Hepatocyte (in vitro differentiated cells): Measurements from ENCODE around the gene LCN15. TPM values are rescaled to one million over a fixed set of nuclear protein-coding genes. Genes with fewer than 3 reads are reported as not detected.

ENCODE experiments used
- DNase-seq: peaks from one replicate; pipeline ENCODE4 v3.0.0-alpha.2; 2016; ENCODE audit warnings: low spot score
- H2AFZ ChIP-seq: fragments of 200-600 bp; sonication (generic); 2 replicates; pipeline ENCODE4 v1.6.0; 2016; ENCODE audit warnings: antibody characterized with exemption, mild to moderate bottlenecking
- H3K27ac ChIP-seq: fragments of 200-600 bp; sonication (generic); 2 replicates; pipeline ENCODE4 v1.5.1; 2016; ENCODE audit warnings: mild to moderate bottlenecking
- H3K27me3 ChIP-seq: fragments of 200-600 bp; sonication (generic); 2 replicates; pipeline ENCODE4 v1.6.1; 2016
- H3K36me3 ChIP-seq: fragments of 200-600 bp; sonication (generic); replicated peaks from 2 replicates; pipeline ENCODE4 v1.5.1; 2016; ENCODE audit warnings: low read depth; ENCODE audit not compliant: insufficient read depth
- H3K4me1 ChIP-seq: fragments of 200-600 bp; sonication (generic); 2 replicates; pipeline ENCODE4 v1.5.1; 2016; ENCODE audit warnings: mild to moderate bottlenecking, moderate library complexity; ENCODE audit not compliant: insufficient read depth
- H3K4me2 ChIP-seq: fragments of 200-600 bp; sonication (generic); 2 replicates; pipeline ENCODE4 v1.6.0; 2016
- H3K4me3 ChIP-seq: fragments of 200-600 bp; sonication (generic); 2 replicates; pipeline ENCODE4 v1.5.1; 2016; ENCODE audit warnings: mild to moderate bottlenecking
- H3K79me2 ChIP-seq: fragments of 200-600 bp; sonication (generic); 2 replicates; pipeline ENCODE4 v1.6.0; 2017; ENCODE audit warnings: mild to moderate bottlenecking
- H3K9me2 ChIP-seq: fragments of 200-600 bp; sonication (generic); replicated peaks from 2 replicates; pipeline ENCODE4 v1.6.0; 2017; ENCODE audit warnings: mild to moderate bottlenecking; ENCODE audit not compliant: insufficient read depth
- H3K9me3 ChIP-seq: fragments of 200-600 bp; sonication (generic); 2 replicates; pipeline ENCODE4 v1.5.1; 2016; ENCODE audit warnings: low read depth, mild to moderate bottlenecking
- H4K20me1 ChIP-seq: fragments of 200-600 bp; sonication (generic); 2 replicates; pipeline ENCODE4 v1.6.0; 2016; ENCODE audit warnings: mild to moderate bottlenecking; ENCODE audit not compliant: insufficient read depth, poor library complexity, severe bottlenecking
- CTCF ChIP-seq: fragments of 200-600 bp; sonication (generic); IDR thresholded peaks from 2 replicates; pipeline ENCODE4 v1.5.1; 2016; ENCODE audit warnings: antibody characterized with exemption, mild to moderate bottlenecking; ENCODE audit not compliant: poor library complexity
- EZH2 ChIP-seq: fragments of 200-600 bp; sonication (generic); IDR thresholded peaks from 2 replicates; pipeline ENCODE4 v1.6.1; 2016; ENCODE audit warnings: antibody characterized with exemption, mild to moderate bottlenecking, borderline replicate concordance
- EZH2phosphoT487 ChIP-seq: fragments of 200-600 bp; sonication (generic); IDR thresholded peaks from one replicate; pipeline ENCODE4 v1.6.1; 2018; ENCODE audit warnings: antibody characterized with exemption, mild to moderate bottlenecking, low read depth, moderate library complexity; ENCODE audit not compliant: unreplicated experiment, severe bottlenecking
- WGBS: methylation state at CpG from one replicate; pipeline ENCODE4 v1.1.6; 2016; ENCODE audit warnings: low lambda C conversion rate; ENCODE audit errors: missing lambda C conversion rate; 5-methylcytosine and 5-hydroxymethylcytosine counted together
- polyA plus RNA-seq: library from polyadenylated mRNA; unstranded; fragments of >200 nt; fragmentation: Nextera tagmentation; extraction: Ambion mirVana; gene quantifications from 2 replicates; pipeline ENCODE4 v1.2.1, GENCODE V29; 2016
- total RNA-seq: library from RNA; depleted of rRNA; stranded (reverse); fragments of >200 nt; gene quantifications from 2 replicates; pipeline ENCODE4 v1.2.3, GENCODE V29; 2014

LCN15 gene
- total and polyA plus RNA-seq, 2 experiments from 2014 or later: 1.4 to 1.5 TPM

GRCh38 chr9:136721339-136722092 lies 42.8 kb downstream of the LCN15 start:
- H3K36me3 ChIP-seq: no peaks in the 10 kb centered on the region
- H3K4me2 ChIP-seq: no peak overlapping the region
- H3K27me3 ChIP-seq: no peaks in the 10 kb centered on the region
- no peak overlapping the region for H2AFZ ChIP-seq
- H3K9me2 ChIP-seq: no peaks in the 10 kb centered on the region
- no peak overlapping the region for H3K4me3 ChIP-seq
- peaks cover 51% of the 10 kb centered on the region for H4K20me1 ChIP-seq
- H3K79me2 ChIP-seq: peaks cover 21% of the 10 kb centered on the region
- TF ChIP-seq CTCF (no peak), EZH2 (no peak), EZH2phosphoT487 (no peak)
- no peak for DNase-seq
- 86% methylated on average over 26 of the region's 30 CpGs for WGBS
- peaks cover 22% of the 10 kb centered on the region for H3K4me1 ChIP-seq
- H3K27ac ChIP-seq: no peak overlapping the region
- no peaks in the 10 kb centered on the region for H3K9me3 ChIP-seq

GRCh38 chr9:136720898-136721338 lies 43.4 kb downstream of the LCN15 start:
- WGBS: 89% methylated on average over 11 of the region's 11 CpGs
- Histone ChIP-seq H3K4me3 (no peak overlapping the region), H3K36me3 (no peaks in the 10 kb centered on the region), H3K4me1 (peaks cover 17% of the 10 kb centered on the region), H3K27me3 (no peaks in the 10 kb centered on the region), H3K9me3 (no peaks in the 10 kb centered on the region), H4K20me1 (peaks cover 45% of the 10 kb centered on the region), H3K79me2 (peaks cover 17% of the 10 kb centered on the region), H3K9me2 (no peaks in the 10 kb centered on the region), H3K27ac (peak overlapping the region; percentile 58), H3K4me2 (no peak overlapping the region), H2AFZ (no peak overlapping the region)
- no peak for DNase-seq
- TF ChIP-seq EZH2 (no peak), EZH2phosphoT487 (no peak), CTCF (no peak)

GRCh38 chr9:136720251-136720897 lies 43.9 kb downstream of the LCN15 start:
- Histone ChIP-seq H4K20me1 (peaks cover 40% of the 10 kb centered on the region), H3K36me3 (no peaks in the 10 kb centered on the region), H3K9me2 (no peaks in the 10 kb centered on the region), H2AFZ (no peak overlapping the region), H3K4me2 (no peak overlapping the region), H3K9me3 (no peaks in the 10 kb centered on the region), H3K27ac (peak overlapping the region; percentile 58), H3K4me1 (peaks cover 12% of the 10 kb centered on the region), H3K4me3 (no peak overlapping the region), H3K27me3 (no peaks in the 10 kb centered on the region), H3K79me2 (peaks cover 14% of the 10 kb centered on the region)
- WGBS: 46% methylated on average over 19 of the region's 20 CpGs
- DNase-seq: no peak
- TF ChIP-seq EZH2 (no peak), EZH2phosphoT487 (no peak)

GRCh38 chr9:136719195-136719880 lies 45.0 kb downstream of the LCN15 start:
- peaks cover 14% of the 10 kb centered on the region for H3K4me1 ChIP-seq
- no peaks in the 10 kb centered on the region for H3K9me3 ChIP-seq
- peaks cover 21% of the 10 kb centered on the region for H3K79me2 ChIP-seq
- no peak overlapping the region for H3K27ac ChIP-seq
- TF ChIP-seq EZH2 (no peak), CTCF (no peak)
- H2AFZ ChIP-seq: no peak overlapping the region
- no peaks in the 10 kb centered on the region for H3K9me2 ChIP-seq
- WGBS: 88% methylated on average over 24 of the region's 24 CpGs
- H3K27me3 ChIP-seq: no peaks in the 10 kb centered on the region
- no peak overlapping the region for H3K4me3 ChIP-seq
- no peak overlapping the region for H3K4me2 ChIP-seq
- no peak for DNase-seq
- H4K20me1 ChIP-seq: peaks cover 29% of the 10 kb centered on the region
- no peaks in the 10 kb centered on the region for H3K36me3 ChIP-seq
